H1 (cell line): ENCODE measurements around the gene TMEM18. TPM values are rescaled to one million over a fixed set of nuclear protein-coding genes. Genes with fewer than 3 reads are reported as not detected.

ENCODE experiments used
- CTCF ChIA-PET: fragments of 300-600 bp; sonication (Branson Sonifier 250); formaldehyde crosslinking; loops from one replicate; lab custom pipeline; 2021; ENCODE audit not compliant: partially characterized antibody; lab: Charles Lee
- POLR2A ChIA-PET: fragments of 300-600 bp; sonication (Branson Sonifier 250); formaldehyde crosslinking; loops from one replicate; lab custom pipeline; 2021; ENCODE audit warnings: inconsistent platforms; ENCODE audit not compliant: partially characterized antibody; lab: Charles Lee
- DNase-seq, 2 experiments: peaks; one replicate each; pipeline versions ENCODE4 v3.0.0 to v3.0.0-alpha.2; 2010 to 2022; ENCODE audit warnings: low spot score in 2 of 2, low read depth in 1 of 2, mixed read lengths in 1 of 2
- FAIRE-seq: peaks from 2 replicates; lab custom pipeline; 2011; peaks lifted over from hg19 to GRCh38; lab: Jason Lieb, UNC
- H2AFZ ChIP-seq: 2 replicates; pipeline ENCODE4 v1.8.1; 2012; ENCODE audit warnings: low read length, inconsistent platforms
- H2AK5ac ChIP-seq: 2 replicates; pipeline ENCODE4 v1.6.1; 2013; ENCODE audit warnings: low read depth, low read length
- H2BK120ac ChIP-seq: replicated peaks from 2 replicates; pipeline ENCODE3; 2013; ENCODE audit warnings: low read depth, low read length, inconsistent platforms
- H2BK12ac ChIP-seq: 2 replicates; pipeline ENCODE4 v1.6.1; 2013; ENCODE audit warnings: low read depth, low read length
- H2BK15ac ChIP-seq: 2 replicates; pipeline ENCODE4 v1.6.1; 2013; ENCODE audit warnings: low read length
- H2BK20ac ChIP-seq: 2 replicates; pipeline ENCODE4 v1.6.1; 2013; ENCODE audit warnings: low read length
- H2BK5ac ChIP-seq: 2 replicates; pipeline ENCODE4 v1.6.1; 2013; ENCODE audit warnings: low read depth, low read length
- H3K14ac ChIP-seq: 2 replicates; pipeline ENCODE4 v1.6.1; 2013; ENCODE audit warnings: inconsistent platforms; ENCODE audit not compliant: insufficient read length
- H3K18ac ChIP-seq: 2 replicates; pipeline ENCODE4 v1.6.1; 2013; ENCODE audit warnings: low read length; ENCODE audit errors: extremely low read depth
- H3K23ac ChIP-seq: 2 replicates; pipeline ENCODE4 v1.6.1; 2013; ENCODE audit warnings: inconsistent platforms; ENCODE audit not compliant: insufficient read length
- H3K23me2 ChIP-seq: 2 replicates; pipeline ENCODE4 v1.6.1; 2013; ENCODE audit warnings: low read depth, low read length
- H3K27ac ChIP-seq: 2 replicates; pipeline ENCODE4 v1.6.1; 2011; ENCODE audit warnings: low read depth, low read length, inconsistent platforms
- H3K27me3 ChIP-seq, 4 experiments: replicated peaks in 1 of 4; 1 replicate in 1 of 4; 2 replicates in 3 of 4; pipeline versions ENCODE4 v1.6.1 to v1.8.1; 2011 to 2013; ENCODE audit warnings: low read length in 3 of 4, mild to moderate bottlenecking in 3 of 4, inconsistent platforms in 2 of 4, mixed read lengths in 2 of 4, moderate library complexity in 1 of 4; ENCODE audit not compliant: control insufficient read depth in 3 of 4, insufficient read depth in 3 of 4; ENCODE audit errors: extremely low read depth in 1 of 4
- H3K36me3 ChIP-seq, 4 experiments: 2 replicates each; pipeline versions ENCODE4 v1.6.1 to v1.8.1; 2011 to 2013; ENCODE audit warnings: mild to moderate bottlenecking in 4 of 4, low read length in 3 of 4, moderate library complexity in 2 of 4, control low read depth in 1 of 4, inconsistent platforms in 1 of 4; ENCODE audit not compliant: insufficient read depth in 4 of 4, control insufficient read depth in 2 of 4
- H3K4ac ChIP-seq: replicated peaks from 2 replicates; pipeline ENCODE3; 2013; ENCODE audit warnings: low read length, low read depth, mixed read lengths, inconsistent platforms; ENCODE audit not compliant: insufficient read length
- H3K4me1 ChIP-seq, 4 experiments: replicated peaks in 1 of 4; 1 replicate in 1 of 4; 2 replicates in 3 of 4; pipeline versions ENCODE4 v1.6.1 to v1.8.1; 2011 to 2013; ENCODE audit warnings: low read length in 3 of 4, inconsistent platforms in 2 of 4, mixed read lengths in 1 of 4; ENCODE audit not compliant: insufficient read depth in 4 of 4, control insufficient read depth in 3 of 4
- H3K4me2 ChIP-seq, 2 experiments: 2 replicates each; pipeline versions ENCODE4 v1.6.1 to v1.8.1; 2011 to 2013; ENCODE audit warnings: low read depth in 2 of 2, low read length in 2 of 2, control low read depth in 1 of 2, inconsistent platforms in 1 of 2, mild to moderate bottlenecking in 1 of 2; ENCODE audit not compliant: insufficient read depth in 1 of 2
- H3K4me3 ChIP-seq, 4 experiments: fragments of 200-600, 300-600 bp in 1 of 4; sonication (generic), shearing (Covaris generic), sonication (Bioruptor Twin) in 1 of 4; 2 replicates each; pipeline versions ENCODE4 v1.5.1 to v1.8.1; 2011 to 2016; ENCODE audit warnings: low read length in 4 of 4, low read depth in 3 of 4, control low read depth in 2 of 4, inconsistent platforms in 2 of 4, mild to moderate bottlenecking in 2 of 4, mixed read lengths in 1 of 4, moderate library complexity in 1 of 4; ENCODE audit not compliant: insufficient read depth in 2 of 4; ENCODE audit errors: extremely low read depth in 1 of 4
- H3K56ac ChIP-seq: replicated peaks from 2 replicates; pipeline ENCODE3; 2013; ENCODE audit warnings: low read depth, mild to moderate bottlenecking, mixed read lengths, low read length, inconsistent platforms; ENCODE audit not compliant: insufficient read length
- H3K79me1 ChIP-seq: 2 replicates; pipeline ENCODE4 v1.6.1; 2013; ENCODE audit warnings: low read depth, low read length, control low read depth
- H3K79me2 ChIP-seq, 2 experiments: 2 replicates each; pipeline versions ENCODE4 v1.6.1 to v1.8.1; 2012 to 2013; ENCODE audit warnings: low read length in 2 of 2, mild to moderate bottlenecking in 2 of 2, inconsistent platforms in 1 of 2; ENCODE audit not compliant: insufficient read depth in 2 of 2, control insufficient read depth in 1 of 2
- H3K9ac ChIP-seq, 4 experiments: replicated peaks in 1 of 4; 1 replicate in 1 of 4; 2 replicates in 3 of 4; pipeline versions ENCODE4 v1.6.1 to v1.8.1; 2011 to 2013; ENCODE audit warnings: low read depth in 3 of 4, low read length in 3 of 4, control low read depth in 2 of 4, mild to moderate bottlenecking in 2 of 4, moderate library complexity in 2 of 4, inconsistent platforms in 1 of 4; ENCODE audit errors: extremely low read depth in 1 of 4
- H3K9me3 ChIP-seq, 2 experiments: 2 replicates each; pipeline versions ENCODE4 v1.6.1 to v1.8.1; 2012 to 2013; ENCODE audit warnings: mild to moderate bottlenecking in 2 of 2, moderate library complexity in 2 of 2, control low read depth in 1 of 2, inconsistent platforms in 1 of 2, low read depth in 1 of 2, low read length in 1 of 2, mixed read lengths in 1 of 2; ENCODE audit not compliant: insufficient read depth in 2 of 2
- H4K20me1 ChIP-seq, 2 experiments: replicated peaks in 1 of 2; 2 replicates each; pipeline versions ENCODE3 to v1.8.1; 2011 to 2013; ENCODE audit warnings: inconsistent platforms in 2 of 2, low read length in 2 of 2, mild to moderate bottlenecking in 1 of 2; ENCODE audit not compliant: insufficient read depth in 2 of 2, control insufficient read depth in 1 of 2
- H4K5ac ChIP-seq: 2 replicates; pipeline ENCODE4 v1.6.1; 2013; ENCODE audit warnings: low read length, low read depth, mixed read lengths, inconsistent platforms; ENCODE audit not compliant: insufficient read length
- H4K8ac ChIP-seq: 2 replicates; pipeline ENCODE4 v1.8.0; 2013; ENCODE audit warnings: mild to moderate bottlenecking, moderate library complexity, low read length, inconsistent platforms; ENCODE audit not compliant: insufficient read depth; ENCODE audit errors: extremely low read depth
- H4K91ac ChIP-seq: replicated peaks from 2 replicates; pipeline ENCODE3; 2013; ENCODE audit warnings: low read length, mixed read lengths, inconsistent platforms; ENCODE audit not compliant: insufficient read length
- ASH2L ChIP-seq: fragments of 200-600, 300-600 bp; sonication (generic); IDR thresholded peaks from one replicate; pipeline ENCODE4 v1.7.1; 2017; ENCODE audit warnings: low read length
- CTCF ChIP-seq, 3 experiments: IDR thresholded peaks; 1 replicate in 2 of 3; 2 replicates in 1 of 3; pipeline versions ENCODE4 v1.5.1 to v1.6.1; 2011; ENCODE audit warnings: low read length in 3 of 3, mild to moderate bottlenecking in 3 of 3, inconsistent platforms in 2 of 3, low read depth in 1 of 3, moderate library complexity in 1 of 3; ENCODE audit not compliant: insufficient read depth in 1 of 3; ENCODE audit errors: control extremely low read depth in 1 of 3
- EGR1 ChIP-seq: IDR thresholded peaks from 2 replicates; pipeline ENCODE4 v1.6.1; 2011; ENCODE audit warnings: low read depth, low read length, borderline replicate concordance
- GABPA ChIP-seq: IDR thresholded peaks from 2 replicates; pipeline ENCODE4 v1.6.1; 2011; ENCODE audit warnings: mild to moderate bottlenecking, low read length, moderate library complexity, borderline replicate concordance; ENCODE audit not compliant: insufficient read depth
- HDAC2 ChIP-seq, 2 experiments: fragments of 300-600 bp in 1 of 2; sonication (generic) in 1 of 2; IDR thresholded peaks; 2 replicates each; pipeline ENCODE4 v1.6.1; 2011 to 2012; ENCODE audit warnings: low read depth in 2 of 2, low read length in 2 of 2, mild to moderate bottlenecking in 2 of 2, moderate library complexity in 2 of 2, borderline replicate concordance in 1 of 2, inconsistent platforms in 1 of 2
- HDAC6 ChIP-seq: IDR thresholded peaks from one replicate; pipeline ENCODE4 v1.7.1; 2012; ENCODE audit warnings: low read depth, mild to moderate bottlenecking, inconsistent platforms, low read length, moderate library complexity
- KDM4A ChIP-seq: IDR thresholded peaks from one replicate; pipeline ENCODE4 v1.7.1; 2012; ENCODE audit warnings: low read depth, mild to moderate bottlenecking, moderate library complexity, low read length, inconsistent platforms; ENCODE audit not compliant: severe bottlenecking
- RAD21 ChIP-seq, 2 experiments: IDR thresholded peaks in 1 of 2; conservative IDR thresholded peaks in 1 of 2; 2 replicates each; pipeline ENCODE4 v1.6.1; 2011; ENCODE audit warnings: low read depth in 2 of 2, low read length in 2 of 2, improper control_type of control experiment in 1 of 2, inconsistent platforms in 1 of 2, mild to moderate bottlenecking in 1 of 2, moderate library complexity in 1 of 2
- SP2 ChIP-seq: IDR thresholded peaks from 2 replicates; pipeline ENCODE4 v1.6.1; 2012; ENCODE audit warnings: mild to moderate bottlenecking, low read length, inconsistent platforms
- WGBS, 2 experiments: shearing (Covaris generic) in 1 of 2; methylation state at CpG; one replicate each; pipeline versions ENCODE4 v1.1.6 to v1.1.7; 2013 to 2015; ENCODE audit warnings: low lambda C conversion rate in 2 of 2, mixed read lengths in 2 of 2, inconsistent platforms in 1 of 2, low coverage in 1 of 2, missing lambda C conversion rate in 1 of 2; ENCODE audit not compliant: insufficient replicate concordance in 2 of 2, insufficient coverage in 1 of 2, insufficient read length in 1 of 2; ENCODE audit errors: extremely low coverage in 1 of 2, missing lambda C conversion rate in 1 of 2; 5-methylcytosine and 5-hydroxymethylcytosine counted together
- polyA plus RNA-seq, 7 experiments: library from polyadenylated mRNA; depleted of rRNA in 3 of 7; stranded (reverse) in 5 of 7; unstranded in 2 of 7; fragments of >200 nt in 5 of 7; fragments of 200-250 nt in 2 of 7; gene quantifications; 1 replicate in 5 of 7; 2 replicates in 1 of 7; 4 replicates in 1 of 7; pipeline versions ENCODE4 v1.2.1 to v1.2.3, GENCODE V29; 2011 to 2013; ENCODE audit warnings: missing spikeins in 2 of 7, mixed read lengths in 2 of 7
- total RNA-seq: library from RNA; stranded (reverse); fragmentation: NEBNext Ultra II Directional; extraction: Animal tissue kit (Norgen Biotek cat#: 25700); gene quantifications from 2 replicates; pipeline ENCODE4 v1.2.1, GENCODE V29; 2021

TMEM18 gene
- total and polyA plus RNA-seq, 2 of the 8 experiments (the other 6 are each of a cell fraction or from before 2014, with no cell fraction given), result 22.4 to 27.1 TPM

- Histone ChIP-seq H3K27me3 (peaks cover 0 to 2% (median 0%) of the 10 kb centered on the region in 4 experiments; a peak in 2 of 7 replicates), H4K8ac (no peak overlapping the region), H4K20me1 (no peaks in the 10 kb centered on the region), H3K23ac (no peak overlapping the region), H2BK12ac (0 out of 2 replicates have a peak overlapping the region, but pooled peaks have one; percentile 50), H3K4me1 (no peaks in the 10 kb centered on the region; a peak in 2 of 7 replicates), H3K23me2 (no peaks in the 10 kb centered on the region), H2BK20ac (no peak overlapping the region), H3K4ac (no peak overlapping the region), H4K5ac (no peak overlapping the region), H3K36me3 (no peaks in the 10 kb centered on the region), H2BK15ac (no peak overlapping the region), H3K14ac (no peak overlapping the region), H4K91ac (no peak overlapping the region), H3K9ac (no peak overlapping the region), H3K9me3 (no peaks in the 10 kb centered on the region), H3K4me3 (no peak overlapping the region), H3K18ac (no peak overlapping the region), H2AK5ac (no peak overlapping the region), H2BK5ac (no peak overlapping the region), H2BK120ac (no peak overlapping the region), H2AFZ (0 out of 2 replicates have a peak overlapping the region, but pooled peaks have one; percentile 16), H3K56ac (no peak overlapping the region), H3K27ac (no peak overlapping the region), H3K79me2 (no peaks in the 10 kb centered on the region), H3K4me2 (no peak overlapping the region), H3K79me1 (no peaks in the 10 kb centered on the region)
- WGBS, 2 experiments, result 81% methylated on average over 23 of the region's 23 CpGs; no CpG with 5 or more reads in 1 of the 2 experiments
- ChIA-PET POLR2A (no interaction called here), CTCF (interaction anchor here (1.0 kb wide), 1 partner anchor 43 kb away, joined by 4 read pairs; no protein-coding TSS in a partner anchor)
- DNase-seq (no peak), FAIRE-seq (no peak)
- TF ChIP-seq SP2, result no peak
- no peak for TF ChIP-seq EGR1
- TF ChIP-seq HDAC6, result no peak
- no peak for TF ChIP-seq KDM4A
- no peak for TF ChIP-seq GABPA
- no peak for TF ChIP-seq HDAC2 (IDR thresholded peaks at IDR 0.05; ENCODE audit: borderline replicate concordance in 1 of 2, low read depth in 2 of 2, low read length in 2 of 2)
- peak; percentile 33 to 44; a peak in 2 of 4 replicates for TF ChIP-seq RAD21 (IDR thresholded peaks at IDR 0.05 in 1 of 2, conservative IDR thresholded peaks at IDR 0.05 in 1 of 2; ENCODE audit: low read depth in 2 of 2, low read length in 2 of 2)
- TF ChIP-seq CTCF (IDR thresholded peaks at IDR 0.05; ENCODE audit: control extremely low read depth in 1 of 3, insufficient read depth in 1 of 3, low read depth in 1 of 3, low read length in 3 of 3), result peak; percentile 4 to 42 (median 10); a peak in 3 of 4 replicates
- TF ChIP-seq ASH2L, result no peak
Observed at GRCh38 chr2:709138-709765, 32.0 kb upstream of the TMEM18 start.
